Measurements from ENCODE around the gene NHLH1.

The NHLH1 gene

GRCh38 chr1:160412028-160412362, 45.1 kb downstream of the NHLH1 start:
- no peak for DNase-seq (ENCODE audit: low spot score)

GRCh38 chr1:160413716-160414115, 46.8 kb downstream of the NHLH1 start:
- peak; percentile 36 for DNase-seq (ENCODE audit: low spot score)

GRCh38 chr1:160414881-160415280, 48.0 kb downstream of the NHLH1 start:
- DNase-seq (ENCODE audit: low spot score), result no peak

GRCh38 chr1:160415696-160416290, 48.9 kb downstream of the NHLH1 start:
- DNase-seq (ENCODE audit: low spot score), result no peak

- peak; percentile 42 for DNase-seq (ENCODE audit: low spot score)
Measured at GRCh38 chr1:160416369-160416768, 49.5 kb downstream of the NHLH1 start.

GRCh38 chr1:160418483-160418882, 51.6 kb downstream of the NHLH1 start:
- no peak for DNase-seq (ENCODE audit: low spot score)

GRCh38 chr1:160419150-160419837, 52.4 kb downstream of the NHLH1 start:
- DNase-seq (ENCODE audit: low spot score), result no peak

- DNase-seq (ENCODE audit: low spot score), result no peak
Measured at GRCh38 chr1:160419838-160420169, 52.9 kb downstream of the NHLH1 start.

- no peak for DNase-seq (ENCODE audit: low spot score)
Measured at GRCh38 chr1:160420881-160421842, 54.3 kb downstream of the NHLH1 start.

GRCh38 chr1:160421881-160422280, 55.0 kb downstream of the NHLH1 start:
- no peak for DNase-seq (ENCODE audit: low spot score)
